ENCODE data around the gene AGBL5.
"Not testable (repeated sequence)": the region's sequence is repeated elsewhere in the genome, so short reads cannot be mapped to it uniquely, and the experiment has no call there.

DNA sequence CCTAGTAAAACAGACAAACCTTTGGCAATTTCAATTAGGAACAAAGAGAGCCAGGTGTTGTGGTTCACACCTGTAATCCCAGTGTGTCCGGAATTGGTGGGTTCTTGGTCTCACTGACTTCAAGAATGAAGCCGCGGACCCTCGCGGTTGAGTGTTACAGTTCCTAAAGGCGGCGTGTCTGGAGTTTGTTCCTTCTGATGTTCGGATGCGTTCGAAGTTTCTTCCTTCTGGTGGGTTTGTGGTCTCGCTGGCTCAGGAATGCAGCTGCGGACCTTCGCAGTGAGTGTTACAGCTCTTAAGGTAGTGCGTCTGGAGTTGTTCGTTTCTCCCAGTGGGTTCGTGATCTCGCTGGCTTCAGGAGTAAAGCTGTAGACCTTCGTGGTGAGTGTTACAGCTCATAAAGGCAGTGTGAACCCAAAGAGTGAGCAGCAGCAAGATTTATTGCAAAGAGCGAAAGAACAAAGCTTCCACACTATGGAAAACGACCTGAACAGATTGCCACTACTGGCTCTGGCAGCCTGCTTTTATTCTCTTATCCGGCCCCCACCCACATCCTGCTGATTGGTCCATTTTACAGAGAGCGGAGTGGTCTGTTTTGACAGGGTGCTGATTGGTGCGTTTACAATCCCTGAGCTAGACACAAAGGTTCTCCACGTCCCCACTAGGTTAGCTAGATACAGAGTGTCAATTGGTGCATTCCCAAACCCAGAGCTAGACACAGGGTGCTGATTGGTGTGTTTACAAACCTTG is 59.3 kb downstream of the AGBL5 start:
- TF ChIP-seq, protein P1, sequence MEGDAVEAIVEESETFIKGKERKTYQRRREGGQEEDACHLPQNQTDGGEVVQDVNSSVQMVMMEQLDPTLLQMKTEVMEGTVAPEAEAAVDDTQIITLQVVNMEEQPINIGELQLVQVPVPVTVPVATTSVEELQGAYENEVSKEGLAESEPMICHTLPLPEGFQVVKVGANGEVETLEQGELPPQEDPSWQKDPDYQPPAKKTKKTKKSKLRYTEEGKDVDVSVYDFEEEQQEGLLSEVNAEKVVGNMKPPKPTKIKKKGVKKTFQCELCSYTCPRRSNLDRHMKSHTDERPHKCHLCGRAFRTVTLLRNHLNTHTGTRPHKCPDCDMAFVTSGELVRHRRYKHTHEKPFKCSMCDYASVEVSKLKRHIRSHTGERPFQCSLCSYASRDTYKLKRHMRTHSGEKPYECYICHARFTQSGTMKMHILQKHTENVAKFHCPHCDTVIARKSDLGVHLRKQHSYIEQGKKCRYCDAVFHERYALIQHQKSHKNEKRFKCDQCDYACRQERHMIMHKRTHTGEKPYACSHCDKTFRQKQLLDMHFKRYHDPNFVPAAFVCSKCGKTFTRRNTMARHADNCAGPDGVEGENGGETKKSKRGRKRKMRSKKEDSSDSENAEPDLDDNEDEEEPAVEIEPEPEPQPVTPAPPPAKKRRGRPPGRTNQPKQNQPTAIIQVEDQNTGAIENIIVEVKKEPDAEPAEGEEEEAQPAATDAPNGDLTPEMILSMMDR (IDR thresholded peaks at IDR 0.05): not testable (repeated sequence)
- not testable (repeated sequence) for TF ChIP-seq ZFX (IDR thresholded peaks at IDR 0.05; ENCODE audit: borderline replicate concordance)

Data from 22Rv1 (cell line).